CD4-positive, alpha-beta T cell treated with Interferon alpha-2 for 1 hour (primary cell): ENCODE measurements around the gene SFSWAP.
"Not testable (repeated sequence)": the region's sequence is repeated elsewhere in the genome, so short reads cannot be mapped to it uniquely, and the experiment has no call there.

Experiments used
- DNase-seq, 2 donors: peaks; one replicate each; pipeline ENCODE4 v3.0.0-alpha.2; 2020 to 2022

Gene SFSWAP

DNA sequence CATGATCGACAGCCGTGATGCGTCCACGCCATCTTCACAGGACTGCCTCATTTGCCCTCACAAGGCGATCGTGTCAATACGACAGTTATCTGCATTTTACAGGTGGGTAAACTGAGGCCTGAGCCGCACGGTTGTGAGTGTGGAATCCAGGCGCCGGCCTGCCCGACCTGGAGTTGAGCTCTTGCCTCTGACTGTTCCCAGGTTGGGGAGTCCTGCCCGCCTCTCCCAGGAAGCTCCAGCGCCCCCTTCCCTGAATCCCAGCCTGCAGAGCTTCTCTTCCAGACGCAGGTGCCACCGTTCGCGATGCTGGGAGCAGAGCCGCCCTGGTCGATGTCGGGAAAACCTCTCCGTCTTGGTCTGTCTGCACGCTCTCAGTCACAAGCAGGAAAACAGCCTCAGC is 31.1 kb upstream of the SFSWAP start:
- DNase-seq, result not testable (repeated sequence)

DNA sequence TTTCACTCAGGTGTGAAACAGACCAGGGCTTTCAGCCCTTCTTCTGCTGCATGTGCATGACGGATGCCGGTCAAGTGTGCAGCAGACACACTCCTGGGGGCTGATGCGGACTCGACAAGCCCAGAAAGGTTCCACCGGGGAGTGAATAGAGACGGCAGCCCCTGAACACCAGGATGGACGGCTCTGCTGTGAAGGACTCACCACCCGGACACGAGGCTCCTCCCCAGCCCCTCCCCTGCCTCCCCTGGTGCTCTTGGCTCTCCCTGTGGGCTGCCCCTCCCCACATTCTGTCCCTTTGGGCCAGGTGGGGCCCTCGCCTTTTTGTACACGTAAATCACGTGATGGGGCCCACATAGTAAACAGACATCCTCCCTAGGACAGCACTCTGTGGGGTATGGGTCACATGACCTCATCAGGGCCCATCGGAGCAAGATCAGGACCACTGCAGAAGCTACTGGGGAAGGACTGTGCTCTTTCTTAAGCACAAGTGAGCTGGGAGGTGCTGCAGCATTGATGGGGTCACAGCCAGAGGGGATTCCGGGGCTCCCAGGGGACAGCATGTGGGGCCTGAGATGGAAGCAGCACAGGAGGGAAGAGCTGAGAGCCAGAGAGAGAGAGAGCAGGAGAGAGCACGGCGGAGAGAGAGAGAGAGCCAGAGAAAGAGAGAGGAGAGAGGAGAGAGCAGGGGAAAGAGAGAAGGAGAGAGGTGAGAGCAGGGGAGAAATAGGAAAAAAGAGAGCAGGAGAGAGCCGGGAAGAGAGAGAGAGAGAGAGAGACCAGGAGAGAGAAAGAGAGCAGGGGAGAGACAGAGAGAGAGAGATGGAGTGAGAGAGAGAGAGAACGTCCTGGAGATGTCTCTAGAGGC is 30.3 kb upstream of the SFSWAP start:
- not testable (repeated sequence) for DNase-seq

DNA sequence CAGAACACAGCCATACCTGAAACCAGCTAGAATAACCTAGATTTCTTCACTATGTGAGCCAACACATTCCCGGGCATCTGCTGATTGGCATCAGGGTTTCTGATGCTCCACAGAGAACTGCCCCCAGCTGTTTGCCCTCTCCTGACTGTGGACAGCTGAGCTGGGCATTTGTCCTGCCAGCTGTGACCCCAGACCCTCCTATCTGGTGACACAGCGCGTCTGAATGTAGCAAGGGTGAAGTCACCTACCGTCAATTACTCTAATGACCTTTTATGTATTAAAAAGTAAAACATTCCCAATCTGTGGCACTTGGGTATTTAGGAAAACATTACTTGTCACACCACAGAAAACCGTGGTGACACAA is 29.7 kb upstream of the SFSWAP start:
- no peak for DNase-seq

DNA sequence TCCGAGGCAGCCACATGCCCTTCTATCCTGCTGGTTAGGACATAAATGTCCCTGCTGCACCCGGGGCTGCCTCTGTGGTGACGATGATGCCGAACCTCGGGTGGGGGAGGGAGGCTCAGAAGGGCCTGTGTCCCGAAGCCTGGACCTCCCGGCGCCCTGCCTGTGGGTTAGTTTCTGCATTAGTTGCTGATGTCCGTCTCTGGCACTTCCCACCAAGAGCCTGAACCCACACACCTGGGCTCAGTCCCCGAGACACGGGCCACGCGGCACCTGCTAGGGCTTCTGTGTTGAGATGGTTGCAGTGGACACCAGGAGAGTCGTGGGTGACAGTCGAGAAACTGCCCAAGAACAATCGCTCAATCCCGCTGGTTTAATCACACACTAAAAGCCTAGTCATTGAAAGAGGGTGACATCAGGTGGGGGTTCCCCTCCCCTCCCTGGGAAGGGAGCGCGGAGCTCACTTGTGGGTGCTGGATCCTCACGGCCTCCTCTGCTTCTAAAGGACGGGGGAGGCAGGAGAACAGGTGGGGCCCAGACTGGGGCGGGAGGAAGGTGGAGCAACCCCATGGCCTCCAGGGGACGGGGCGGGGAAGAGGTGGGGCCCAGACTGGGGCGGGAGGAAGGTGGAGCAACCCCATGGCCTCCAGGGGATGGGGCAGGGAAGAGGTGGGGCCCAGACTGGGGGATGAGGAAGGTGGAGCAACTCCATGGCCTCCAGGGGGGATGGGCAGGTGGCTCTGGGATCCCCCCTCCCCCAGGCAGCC is 29.0 kb upstream of the SFSWAP start:
- DNase-seq, result peak in 1 of 2 donors; percentile 90

DNA sequence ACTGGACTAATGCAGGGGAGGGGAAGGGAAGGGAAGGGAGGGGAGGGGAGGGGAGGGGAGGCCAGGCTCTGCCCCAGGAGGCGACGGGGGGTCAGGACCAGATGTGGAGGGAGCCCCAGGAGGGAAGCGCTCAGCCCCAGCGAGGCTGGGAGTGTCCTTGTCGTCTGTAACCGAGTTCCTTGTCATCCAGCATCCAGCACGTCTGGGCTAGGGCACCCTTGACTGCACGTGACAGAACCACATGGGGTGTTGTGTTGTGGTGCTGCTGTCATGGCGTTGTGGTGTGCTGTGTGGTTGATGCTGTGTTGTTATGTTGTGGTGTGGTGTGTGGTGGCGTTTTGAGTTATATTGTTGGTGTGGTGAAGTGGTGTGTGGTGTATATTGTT is 28.4 kb upstream of the SFSWAP start:
- DNase-seq, result peak in 1 of 2 donors; percentile 53

DNA sequence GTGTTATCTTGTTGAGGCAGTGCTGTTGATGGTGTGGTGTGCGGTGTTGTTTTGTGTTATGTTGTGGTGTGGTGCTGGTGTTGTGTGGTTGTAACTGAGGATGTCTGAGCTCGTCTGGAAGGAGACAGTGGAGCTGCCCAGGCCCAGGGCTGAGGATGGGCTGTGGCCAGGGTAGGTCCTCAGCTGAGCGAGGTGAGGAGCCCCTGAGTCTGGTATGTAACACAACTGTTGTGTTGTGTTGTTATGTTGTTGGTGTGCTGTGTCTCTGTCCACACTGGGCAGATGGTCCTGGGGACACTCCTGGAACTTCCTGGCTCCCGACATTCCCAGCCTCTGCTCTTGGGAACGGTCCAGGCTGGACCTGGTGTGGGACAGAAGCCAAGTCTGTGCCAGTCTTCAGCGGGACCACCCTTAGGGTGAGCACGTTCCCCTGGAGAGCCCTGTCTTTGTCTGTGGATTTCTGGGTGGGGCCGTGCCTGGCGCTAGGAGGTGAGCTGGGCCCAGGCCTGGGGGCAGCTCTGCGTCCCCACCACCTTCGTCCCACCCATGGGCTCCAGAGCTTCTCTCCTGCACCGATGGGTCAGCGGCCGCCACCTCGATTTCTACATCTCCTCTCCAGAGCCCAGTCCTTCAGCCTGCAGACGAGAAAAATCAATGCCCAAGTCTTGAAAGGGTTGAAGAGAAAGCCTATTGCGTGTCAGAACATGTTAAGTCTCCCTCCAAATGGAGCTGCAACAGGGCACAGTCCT is 27.4 kb upstream of the SFSWAP start:
- DNase-seq, result no peak

DNA sequence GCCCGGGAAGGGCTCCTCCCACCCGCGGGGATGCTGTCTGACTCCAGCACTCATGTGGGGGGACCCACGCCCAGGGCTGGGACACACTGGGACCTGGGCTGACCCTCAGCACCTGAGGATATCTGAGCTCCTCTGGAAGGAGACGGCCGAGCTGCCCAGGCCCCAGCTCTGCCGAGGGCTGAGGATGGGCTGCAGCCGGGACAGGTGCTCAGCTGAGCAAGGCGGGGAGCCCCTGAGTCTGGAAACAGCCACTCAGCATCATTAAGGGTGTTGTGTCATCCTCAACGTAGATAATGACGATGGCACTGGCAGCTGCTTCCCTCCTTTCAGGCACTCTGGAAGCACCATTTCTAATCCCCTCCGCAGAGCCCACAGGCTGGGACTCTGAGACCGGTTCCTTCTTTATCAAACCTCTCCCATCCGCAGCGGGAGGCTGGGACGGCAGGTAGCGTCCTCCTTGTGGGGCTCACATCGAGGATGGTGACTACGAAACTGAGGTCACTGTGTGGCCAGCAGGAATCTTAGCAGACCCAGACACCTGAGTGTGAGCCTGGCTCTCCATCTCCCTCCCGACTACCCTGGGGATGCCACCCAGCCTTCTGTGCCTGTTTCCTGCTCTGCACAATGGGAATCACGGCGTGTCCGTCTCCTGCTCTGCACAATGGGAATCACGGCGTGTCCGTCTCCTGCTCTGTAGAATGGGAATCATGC is 26.7 kb upstream of the SFSWAP start:
- no peak for DNase-seq

DNA sequence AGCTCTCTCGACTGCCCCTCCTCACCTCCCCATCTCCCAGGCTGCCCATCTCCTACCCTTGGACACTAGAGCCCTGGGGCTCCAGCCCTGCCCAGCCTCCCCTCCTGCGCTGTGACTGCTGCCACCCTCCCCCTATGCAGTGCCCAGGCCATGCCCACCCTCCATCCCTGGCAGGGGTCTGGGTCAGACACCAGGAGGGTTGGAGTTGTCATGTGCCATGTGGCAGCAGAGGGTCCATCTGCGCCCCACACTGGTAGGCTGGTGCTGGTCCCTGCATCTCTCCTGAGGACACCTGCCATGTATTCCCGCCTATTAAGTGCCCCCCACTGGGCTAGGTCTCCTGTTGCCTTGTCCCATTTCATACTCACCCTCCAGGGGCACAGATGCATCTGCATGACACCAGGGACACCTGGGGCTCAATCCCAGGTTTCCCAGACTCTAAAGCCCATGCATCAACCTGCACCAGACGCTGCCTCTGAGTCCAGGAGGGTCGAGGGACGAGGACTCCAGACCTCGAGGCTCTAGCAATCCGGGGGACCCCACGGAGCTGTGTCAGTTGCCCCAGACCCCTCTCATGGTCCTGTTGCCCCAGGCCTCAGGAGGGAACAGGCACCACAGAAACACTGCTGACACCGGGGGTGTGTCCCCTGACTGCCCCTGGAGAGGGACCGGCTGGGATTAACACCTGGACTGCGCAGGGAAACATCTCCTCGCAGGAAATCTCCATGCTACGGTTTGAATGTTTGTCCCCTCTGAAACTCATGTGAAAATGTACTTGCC is 23.4 kb upstream of the SFSWAP start:
- DNase-seq, result no peak

DNA sequence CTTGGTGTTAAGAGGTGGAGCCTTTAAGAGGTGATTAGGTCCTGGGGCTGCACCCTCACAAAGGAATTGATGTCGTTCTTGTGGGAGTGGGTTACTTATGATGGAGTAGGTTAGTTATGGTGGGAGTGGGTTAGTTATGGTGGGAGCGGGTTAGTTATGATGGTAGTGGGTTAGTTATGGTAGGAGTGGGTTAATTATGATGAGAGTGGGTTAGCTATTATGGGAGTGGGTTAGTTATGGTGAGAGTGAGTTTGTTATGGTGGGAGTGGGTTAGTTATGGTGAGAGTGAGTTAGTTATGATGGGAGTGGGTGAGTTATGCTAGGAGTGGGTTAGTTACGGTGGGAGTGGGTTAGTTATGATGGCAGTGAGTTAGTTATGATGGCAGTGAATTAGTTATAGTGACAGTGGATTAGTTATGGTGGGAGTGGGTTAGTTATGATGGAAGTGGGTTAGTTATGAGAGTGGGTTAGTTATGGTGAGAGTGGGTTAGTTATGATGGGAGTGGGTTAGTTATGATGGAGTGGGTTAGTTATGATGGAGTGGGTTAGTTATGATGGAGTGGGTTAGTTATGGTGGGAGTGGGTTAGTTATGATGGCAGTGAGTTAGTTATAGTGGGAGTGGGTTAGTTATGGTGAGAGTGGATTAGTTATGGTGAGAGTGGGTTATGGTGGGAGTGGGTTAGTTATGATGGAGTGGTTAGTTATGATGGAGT is 22.6 kb upstream of the SFSWAP start:
- DNase-seq, result no peak

DNA sequence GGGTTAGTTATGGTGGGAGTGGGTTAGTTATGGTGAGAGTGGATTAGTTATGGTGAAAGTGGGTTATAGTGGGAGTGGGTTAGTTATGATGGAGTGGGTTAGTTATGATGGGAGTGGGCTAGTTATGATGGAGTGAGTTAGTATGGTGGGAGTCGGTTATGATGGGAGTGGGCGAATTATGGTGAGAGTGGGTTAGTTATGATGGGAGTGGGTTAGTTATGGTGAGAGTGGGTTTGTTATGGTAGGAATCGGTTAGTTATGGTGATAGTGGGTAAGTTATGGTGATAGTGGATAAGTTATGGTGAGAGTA is 22.1 kb upstream of the SFSWAP start:
- no peak for DNase-seq

DNA sequence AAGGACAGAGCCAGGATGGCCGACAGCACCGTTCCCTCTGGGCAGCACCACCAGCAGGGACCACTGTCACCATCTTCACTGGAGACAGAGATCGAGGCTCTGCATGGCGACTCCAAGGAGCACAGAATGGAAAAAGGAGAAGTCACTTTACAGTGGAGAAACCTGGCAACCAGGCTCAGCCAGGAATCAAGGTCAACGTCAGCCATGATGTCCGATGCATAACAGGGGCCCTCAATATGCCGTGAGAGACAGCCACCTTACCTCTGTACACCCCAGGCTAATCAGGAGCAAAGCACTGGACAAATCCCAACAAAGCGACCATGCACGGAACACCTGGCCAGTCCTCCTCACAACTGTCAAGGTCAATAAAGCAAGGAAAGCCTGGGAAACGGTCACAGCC is 20.6 kb upstream of the SFSWAP start:
- no peak for DNase-seq

DNA sequence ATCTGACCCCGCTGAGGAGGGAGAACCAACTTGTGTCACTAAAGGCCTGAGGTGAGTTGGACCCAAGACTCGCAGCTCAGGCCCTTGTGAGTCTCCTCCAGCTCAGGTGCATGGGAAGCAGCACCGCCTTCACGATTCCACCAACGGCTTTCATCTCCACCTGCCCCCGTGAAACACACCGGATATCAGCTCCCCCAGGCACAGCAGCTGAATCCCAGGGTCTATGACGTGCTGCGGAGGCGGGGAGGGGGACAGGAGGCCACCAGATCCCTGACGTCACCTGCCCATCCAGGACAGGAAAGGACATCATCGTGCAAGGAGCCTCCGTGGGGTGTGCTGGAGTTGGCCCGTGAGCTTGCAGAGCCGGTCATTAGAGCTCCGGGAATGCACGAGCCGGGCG is 18.5 kb upstream of the SFSWAP start:
- no peak for DNase-seq

DNA sequence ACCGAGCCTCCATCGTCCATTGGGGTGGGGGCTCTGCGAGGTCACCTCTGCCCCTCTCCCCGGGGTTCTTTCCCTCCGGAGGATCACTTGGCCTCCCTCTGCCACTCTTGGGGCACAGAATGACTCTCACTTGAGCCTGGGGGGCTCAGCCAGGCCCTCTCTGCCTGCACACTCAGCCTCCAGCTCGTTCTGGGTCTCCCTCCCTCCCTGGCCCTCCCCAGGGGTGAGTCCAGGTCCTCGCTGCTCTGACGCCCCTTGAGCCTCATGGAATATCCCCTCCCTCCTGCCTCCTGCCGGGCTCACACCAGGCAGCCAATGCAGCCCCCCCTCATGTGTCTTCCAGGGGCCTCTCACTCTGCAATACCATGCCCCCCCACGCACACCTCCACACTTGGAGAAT is 17.7 kb upstream of the SFSWAP start:
- DNase-seq, result no peak

DNA sequence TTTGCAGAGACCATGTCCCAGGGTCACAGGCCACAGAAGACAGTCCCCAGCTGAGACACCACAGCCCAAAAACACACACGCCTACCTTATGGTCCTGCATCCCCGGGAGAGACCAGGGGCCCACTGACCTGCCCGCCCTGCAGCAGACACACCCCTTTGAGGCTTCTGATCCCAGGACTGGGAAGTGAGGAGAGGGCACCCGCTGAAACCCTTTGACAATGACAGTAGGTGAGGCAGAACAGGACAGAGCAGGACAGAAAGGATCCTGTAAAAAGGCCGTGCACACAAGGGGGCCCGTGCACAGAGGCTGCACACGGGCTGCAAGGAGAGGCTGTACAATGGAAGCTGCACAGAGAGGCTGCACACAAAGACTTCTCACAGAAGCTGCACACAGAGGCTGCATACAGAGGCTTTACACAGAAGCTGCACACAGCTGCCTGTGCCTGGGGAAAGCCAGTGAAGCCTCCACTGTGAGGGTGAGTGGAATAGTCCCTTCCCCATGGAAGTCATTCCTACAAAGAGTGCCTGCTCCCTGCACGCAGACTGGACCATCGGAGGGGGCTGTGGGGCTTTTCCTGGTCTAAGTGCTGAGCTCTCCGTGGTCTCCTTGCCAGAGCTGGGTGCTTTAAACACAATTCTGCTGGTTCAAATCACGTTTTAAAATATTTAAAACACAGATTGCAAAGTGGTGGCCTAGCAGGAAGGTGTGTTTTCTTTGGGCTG is 16.6 kb upstream of the SFSWAP start:
- no peak for DNase-seq

DNA sequence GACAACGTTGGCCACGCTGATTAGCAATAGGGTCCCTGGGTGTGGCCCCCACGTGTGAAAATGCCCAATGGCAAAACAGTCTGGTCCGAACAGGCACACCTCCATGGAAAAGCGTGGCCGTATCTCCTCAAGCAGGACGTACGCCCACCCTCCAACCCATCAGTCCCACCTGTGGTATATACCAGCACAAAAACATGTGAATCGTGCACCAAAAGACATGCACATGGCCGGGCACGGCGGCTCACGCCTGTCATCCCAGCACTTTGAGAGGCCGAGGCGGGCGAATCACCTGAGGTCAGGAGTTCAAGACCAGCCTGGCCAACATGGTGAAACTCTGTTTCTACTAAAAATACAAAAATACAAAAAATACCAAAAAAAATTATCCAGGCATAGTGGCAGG is 14.9 kb upstream of the SFSWAP start:
- no peak for DNase-seq

DNA sequence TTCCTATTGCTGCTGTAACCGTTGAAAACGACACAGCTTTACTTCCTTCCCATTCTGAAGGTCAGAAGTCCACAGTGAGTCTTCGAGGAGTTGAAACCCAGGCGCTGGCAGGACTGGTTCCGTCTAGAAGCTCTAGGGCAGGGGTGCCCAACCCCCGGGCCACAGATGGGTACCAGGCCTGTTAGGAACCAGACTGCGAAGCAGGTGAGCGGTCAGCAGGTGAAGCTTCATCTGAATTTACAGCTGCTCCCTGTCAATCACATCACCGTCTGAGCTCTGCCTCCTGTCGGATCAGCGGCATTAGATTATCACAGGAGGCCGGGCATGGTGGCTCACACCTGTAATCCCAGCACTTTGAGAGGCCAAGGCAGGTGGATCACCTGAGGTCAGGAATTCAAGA is 12.6 kb upstream of the SFSWAP start:
- no peak for DNase-seq

DNA sequence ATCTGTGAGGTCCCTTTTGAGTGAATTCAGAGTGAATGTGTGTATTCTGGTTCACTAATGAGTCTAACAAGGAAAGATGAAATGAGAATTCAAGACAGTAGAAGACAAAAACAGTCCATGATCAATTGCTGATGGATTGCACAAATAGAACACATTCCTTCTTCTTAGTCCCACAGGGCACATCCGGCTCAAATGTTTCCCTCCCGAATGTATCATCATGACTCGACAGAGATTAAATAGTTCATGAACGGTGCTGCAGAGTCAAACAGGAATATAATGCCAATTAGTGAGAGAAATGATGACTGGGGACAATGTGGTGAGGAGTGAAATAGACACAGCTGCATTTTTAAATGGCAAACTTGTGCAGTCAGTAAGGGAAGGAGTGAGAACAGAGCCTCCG is 11.5 kb upstream of the SFSWAP start:
- no peak for DNase-seq

DNA sequence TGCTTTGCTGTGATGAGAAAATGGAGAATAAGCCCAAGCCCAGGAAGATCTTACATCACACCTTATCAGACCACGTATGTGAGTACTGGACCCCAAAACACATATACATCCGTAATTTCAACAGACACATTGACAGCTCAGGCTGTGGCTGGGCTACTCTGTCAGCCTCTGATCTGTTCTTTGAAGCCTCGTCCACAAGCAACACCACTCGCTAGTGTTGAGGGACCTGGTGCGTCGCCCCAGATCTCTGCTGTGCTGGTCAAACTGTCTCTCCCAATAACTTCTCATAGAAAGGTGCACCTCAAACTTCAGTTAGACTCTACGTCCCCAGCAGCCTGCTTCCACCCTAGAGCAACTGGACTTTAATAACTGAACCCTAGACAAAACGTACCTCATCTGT is 10.6 kb upstream of the SFSWAP start:
- no peak for DNase-seq

DNA sequence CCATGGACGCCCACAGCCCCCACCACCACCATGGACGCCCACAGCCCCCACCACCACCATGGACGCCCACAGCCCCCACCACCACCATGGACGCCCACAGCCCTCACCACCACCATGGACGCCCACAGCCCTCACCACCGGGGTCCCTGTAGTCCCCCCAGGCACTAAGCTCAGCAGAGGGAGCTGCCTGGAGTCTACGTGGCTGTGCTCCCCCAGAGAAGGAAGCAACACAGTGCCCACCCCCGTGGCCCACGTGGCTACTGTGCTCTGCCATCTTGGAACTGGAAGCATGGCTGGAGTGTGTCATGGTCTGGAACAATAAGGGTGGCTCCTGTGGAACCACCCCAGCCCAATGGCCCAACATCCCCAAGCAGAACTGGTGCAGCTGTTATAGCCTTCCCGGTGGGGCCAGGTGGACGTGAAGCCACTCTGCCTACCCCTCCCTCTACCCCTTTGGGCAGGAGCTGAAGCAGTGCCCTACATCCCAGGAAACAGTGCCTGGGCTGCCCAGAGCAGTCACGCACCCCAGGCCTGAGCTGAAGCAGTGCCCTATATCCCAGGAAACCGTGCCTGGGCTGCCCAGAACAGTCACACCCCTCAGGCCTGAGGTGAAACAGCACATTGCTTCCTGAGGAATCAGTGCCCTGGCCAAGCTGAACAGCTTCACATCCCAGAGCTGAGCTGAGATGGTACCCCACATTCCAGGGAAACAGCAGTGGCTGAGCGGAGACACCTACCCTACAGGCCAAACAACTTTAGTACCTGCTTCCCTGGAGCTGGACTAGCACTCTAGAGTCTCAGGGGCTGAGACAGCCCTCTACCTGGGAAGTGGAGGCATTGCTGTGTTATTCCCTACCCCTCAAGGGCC is 9.0 kb upstream of the SFSWAP start:
- DNase-seq, result no peak

DNA sequence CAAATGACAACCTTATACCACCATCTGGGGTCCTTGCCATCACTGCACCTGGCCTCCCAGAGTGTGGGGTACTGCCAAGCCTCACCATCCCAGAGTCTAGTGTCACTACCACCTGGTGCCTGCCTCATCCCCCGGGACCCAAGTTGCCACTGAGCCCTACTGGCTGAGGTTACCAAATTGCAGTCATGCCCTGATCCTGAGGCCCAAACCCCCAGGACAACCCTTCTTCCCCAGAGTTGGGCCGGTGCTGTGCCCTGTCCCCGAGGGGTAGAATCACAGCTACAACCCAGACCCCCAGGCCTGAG is 8.4 kb upstream of the SFSWAP start:
- no peak for DNase-seq
